OCI-LY7 (cell line): ENCODE data around the gene GLS2. TPM values are rescaled to one million over a fixed set of nuclear protein-coding genes. Genes with fewer than 3 reads are reported as not detected.

Source experiments
- BruUV-seq: library from RNA; stranded (reverse); fragments of 400-500 nt; replicated peaks from 2 replicates; lab custom pipeline; 2021; lab: Mats Ljungman, UMichigan
- CTCF ChIA-PET: fragments of 300-600 bp; sonication (Branson Sonifier 250); formaldehyde crosslinking; loops from one replicate; lab custom pipeline; 2022; ENCODE audit warnings: antibody characterized with exemption; ENCODE audit not compliant: unreplicated experiment; lab: Charles Lee
- POLR2A ChIA-PET: fragments of 300-600 bp; sonication (Branson Sonifier 250); formaldehyde crosslinking; loops from one replicate; lab custom pipeline; 2022; ENCODE audit warnings: antibody characterized with exemption; lab: Charles Lee
- DNase-seq: peaks from one replicate; pipeline ENCODE4 v3.0.0-alpha.2; 2015; ENCODE audit warnings: low spot score
- H2AFZ ChIP-seq: fragments of 200-600 bp; sonication (generic), shearing (Covaris generic); 2 replicates; pipeline ENCODE4 v1.6.1; 2014; ENCODE audit warnings: mild to moderate bottlenecking, antibody characterized with exemption, low read length, moderate library complexity
- H3K27ac ChIP-seq: fragments of 200-600 bp; sonication (generic); 2 replicates; pipeline ENCODE4 v1.5.1; 2014; ENCODE audit warnings: mixed run types, low read depth, mild to moderate bottlenecking, moderate library complexity, low read length, inconsistent platforms; ENCODE audit not compliant: poor library complexity, severe bottlenecking
- H3K36me3 ChIP-seq: fragments of 200-600 bp; sonication (generic); 2 replicates; pipeline ENCODE4 v1.6.1; 2014; ENCODE audit warnings: mild to moderate bottlenecking, antibody characterized with exemption, low read length, moderate library complexity, mixed read lengths; ENCODE audit not compliant: insufficient read depth
- H3K4me1 ChIP-seq: fragments of 200-600 bp; sonication (generic); 2 replicates; pipeline ENCODE4 v1.5.1; 2014; ENCODE audit warnings: mild to moderate bottlenecking, low read length; ENCODE audit not compliant: insufficient read depth, poor library complexity, severe bottlenecking
- H3K4me2 ChIP-seq: fragments of 200-600 bp; sonication (generic); 2 replicates; pipeline ENCODE4 v1.6.1; 2014; ENCODE audit warnings: mild to moderate bottlenecking, low read length
- H3K4me3 ChIP-seq: fragments of 200-600 bp; sonication (generic); 2 replicates; pipeline ENCODE4 v1.5.1; 2014; ENCODE audit warnings: mild to moderate bottlenecking, low read depth, low read length; ENCODE audit not compliant: poor library complexity, severe bottlenecking
- H3K79me2 ChIP-seq: fragments of 200-600 bp; sonication (generic); 2 replicates; pipeline ENCODE4 v1.6.1; 2016; ENCODE audit warnings: low read depth, mild to moderate bottlenecking, low read length, moderate library complexity, mixed read lengths; ENCODE audit not compliant: insufficient read depth
- H3K9me2 ChIP-seq: fragments of 200-600 bp; sonication (generic); 2 replicates; pipeline ENCODE4 v1.6.1; 2016; ENCODE audit warnings: mild to moderate bottlenecking, low read length, mixed read lengths; ENCODE audit not compliant: insufficient read depth
- H3K9me3 ChIP-seq: fragments of 200-600 bp; sonication (generic); 2 replicates; pipeline ENCODE4 v1.6.1; 2014; ENCODE audit warnings: mild to moderate bottlenecking, mixed run types, low read length, mixed read lengths
- H4K20me1 ChIP-seq: fragments of 200-600 bp; sonication (generic); 2 replicates; pipeline ENCODE4 v1.6.1; 2014; ENCODE audit warnings: mild to moderate bottlenecking, antibody characterized with exemption, low read length, moderate library complexity, mixed read lengths; ENCODE audit not compliant: insufficient read depth
- EZH2phosphoT487 ChIP-seq: fragments of 200-600 bp; sonication (generic); IDR thresholded peaks from 2 replicates; pipeline ENCODE4 v1.6.1; 2018; ENCODE audit warnings: low read depth, borderline replicate concordance, mild to moderate bottlenecking, mixed run types, antibody characterized with exemption, low read length, moderate library complexity, mixed read lengths
- intact Hi-C: fragments of 100-400 bp; cut with micrococcal nuclease; formaldehyde crosslinking; loops from one replicate; pipeline ENCODE4 v1.10.0; 2022; ENCODE audit not compliant: unreplicated experiment
- total RNA-seq, 2 experiments: library from RNA; depleted of rRNA in 1 of 2; stranded (reverse); fragments of >200 nt in 1 of 2; shearing (Covaris generic) in 1 of 2; gene quantifications; 2 replicates each; pipeline ENCODE4 v1.2.3, GENCODE V29; 2014 to 2022
- TF ChIP-seq, protein P1 (sequence below): fragments of 200-600 bp; sonication (generic); conservative IDR thresholded peaks from 2 replicates; pipeline ENCODE4 v1.5.1; 2014; ENCODE audit warnings: mild to moderate bottlenecking, antibody characterized with exemption, low read length, moderate library complexity, mixed read lengths

GLS2 gene
- total RNA-seq, 2 experiments from 2014 or later, result not detected

DNA sequence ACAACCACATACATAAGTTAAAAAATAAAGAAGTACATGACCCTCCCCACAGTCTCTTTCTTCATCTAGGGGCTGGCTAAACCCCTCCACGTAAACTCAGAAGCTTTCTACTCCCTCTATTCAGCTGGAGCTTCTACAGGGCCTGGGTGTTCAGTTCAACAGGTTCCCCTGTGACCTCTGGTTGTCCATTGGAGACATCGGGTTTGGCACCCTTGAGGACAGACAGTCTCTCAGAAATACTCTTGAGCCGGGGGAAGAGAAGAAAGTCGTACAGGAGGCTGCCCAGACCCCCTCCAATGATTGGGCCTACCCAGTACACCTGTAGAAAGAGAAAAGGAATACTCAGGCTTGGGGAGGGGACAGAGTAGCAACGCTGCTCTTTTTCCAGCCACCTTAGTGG lies 36.8 kb downstream of the GLS2 start:
- Histone ChIP-seq H3K4me2 (no peak overlapping the region), H3K27ac (no peak overlapping the region), H3K9me3 (no peaks in the 10 kb centered on the region), H3K36me3 (peaks cover 13% of the 10 kb centered on the region), H4K20me1 (no peaks in the 10 kb centered on the region), H3K9me2 (no peaks in the 10 kb centered on the region), H3K4me3 (no peak overlapping the region), H3K4me1 (peaks cover 25% of the 10 kb centered on the region), H3K79me2 (peaks cover 24% of the 10 kb centered on the region; the same call in 1 of the 2 replicates), H2AFZ (no peak overlapping the region)
- TF ChIP-seq, protein P1, sequence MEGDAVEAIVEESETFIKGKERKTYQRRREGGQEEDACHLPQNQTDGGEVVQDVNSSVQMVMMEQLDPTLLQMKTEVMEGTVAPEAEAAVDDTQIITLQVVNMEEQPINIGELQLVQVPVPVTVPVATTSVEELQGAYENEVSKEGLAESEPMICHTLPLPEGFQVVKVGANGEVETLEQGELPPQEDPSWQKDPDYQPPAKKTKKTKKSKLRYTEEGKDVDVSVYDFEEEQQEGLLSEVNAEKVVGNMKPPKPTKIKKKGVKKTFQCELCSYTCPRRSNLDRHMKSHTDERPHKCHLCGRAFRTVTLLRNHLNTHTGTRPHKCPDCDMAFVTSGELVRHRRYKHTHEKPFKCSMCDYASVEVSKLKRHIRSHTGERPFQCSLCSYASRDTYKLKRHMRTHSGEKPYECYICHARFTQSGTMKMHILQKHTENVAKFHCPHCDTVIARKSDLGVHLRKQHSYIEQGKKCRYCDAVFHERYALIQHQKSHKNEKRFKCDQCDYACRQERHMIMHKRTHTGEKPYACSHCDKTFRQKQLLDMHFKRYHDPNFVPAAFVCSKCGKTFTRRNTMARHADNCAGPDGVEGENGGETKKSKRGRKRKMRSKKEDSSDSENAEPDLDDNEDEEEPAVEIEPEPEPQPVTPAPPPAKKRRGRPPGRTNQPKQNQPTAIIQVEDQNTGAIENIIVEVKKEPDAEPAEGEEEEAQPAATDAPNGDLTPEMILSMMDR, result no peak
- no peak for TF ChIP-seq EZH2phosphoT487
- DNase-seq, result no peak
- intact Hi-C loops, result no loop called here
- POLR2A ChIA-PET, result interaction anchor here (0.6 to 7.5 kb wide), 9 partner anchors 10 to 172 kb away, joined by 3 to 98 read pairs (median 3); no protein-coding TSS in a partner anchor
- CTCF ChIA-PET, result no interaction called here
- no TSS peak for BruUV-seq

DNA sequence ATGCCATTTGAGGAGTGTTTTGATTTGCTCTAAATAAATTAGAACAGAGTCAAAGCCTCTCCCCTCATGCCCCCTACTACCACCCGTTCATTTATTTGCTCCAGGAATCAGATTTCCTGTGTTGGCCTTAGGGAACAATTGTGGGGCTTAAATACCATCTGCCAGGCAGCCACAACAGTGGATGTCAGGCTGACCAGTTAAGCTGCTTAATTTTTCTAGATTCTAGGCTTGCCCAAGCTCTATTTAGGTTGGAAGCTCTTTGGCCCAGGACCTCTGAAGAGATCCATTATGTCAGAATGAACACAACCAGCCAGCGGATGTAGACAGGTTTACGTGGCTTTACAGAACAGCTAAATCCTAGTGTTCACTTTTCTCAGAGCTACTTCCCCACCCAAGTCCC lies 37.7 kb downstream of the GLS2 start:
- POLR2A ChIA-PET, result interaction anchor here (0.6 to 7.5 kb wide), 16 partner anchors 9 to 734 kb away, joined by 3 to 98 read pairs (median 4); partner anchors contain the start of genes PAN2 and STAT2
- H3K4me3 ChIP-seq, result peak overlapping the region; percentile 88
- DNase-seq, result no peak
- H3K4me2 ChIP-seq, result peak overlapping the region; percentile 77
- H4K20me1 ChIP-seq, result no peaks in the 10 kb centered on the region
- BruUV-seq, result no TSS peak
- peak overlapping the region; percentile 90 for H3K27ac ChIP-seq
- CTCF ChIA-PET, result interaction anchor here (1.2 to 1.4 kb wide), 2 partner anchors 9 to 14 kb away, joined by 3 to 10 read pairs; no protein-coding TSS in a partner anchor
- intact Hi-C loops, result no loop called here
- H3K4me1 ChIP-seq, result peaks cover 25% of the 10 kb centered on the region
- H3K79me2 ChIP-seq, result peaks cover 30% of the 10 kb centered on the region; the same call in 1 of the 2 replicates
- peaks cover 20% of the 10 kb centered on the region for H3K36me3 ChIP-seq
- H3K9me3 ChIP-seq, result no peaks in the 10 kb centered on the region
- TF ChIP-seq, protein P1, result no peak
- TF ChIP-seq EZH2phosphoT487, result no peak
- H3K9me2 ChIP-seq, result no peaks in the 10 kb centered on the region
- H2AFZ ChIP-seq, result peak overlapping the region; percentile 15; the same call in 1 of the 2 replicates

DNA sequence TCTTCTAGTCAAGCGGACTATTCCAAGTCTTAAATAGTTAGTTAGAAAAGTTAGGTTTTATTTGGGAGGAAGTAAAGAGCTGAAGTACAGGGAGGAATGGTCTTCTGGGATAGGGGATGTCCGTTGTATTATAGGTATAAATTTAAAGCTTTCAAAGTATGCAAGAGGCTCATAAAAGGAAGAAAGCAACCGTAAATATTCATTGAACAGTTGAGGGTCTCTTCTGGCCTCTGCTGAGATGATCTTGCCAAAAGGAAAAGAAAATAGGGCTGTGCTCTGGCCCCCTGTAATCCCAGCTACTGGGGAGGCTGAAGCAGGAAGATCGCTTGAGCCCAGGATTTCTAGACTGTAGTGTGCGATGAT lies 38.4 kb downstream of the GLS2 start:
- H2AFZ ChIP-seq, result peak overlapping the region; percentile 80

More for the DNA sequence above, 38.4 kb downstream of the GLS2 start:
- intact Hi-C loops, result loop anchor here (1.0 to 5.0 kb wide), 5 partner anchors 74 to 322 kb away; partner anchors contain the start of genes ESYT1, PAN2 and STAT2
- H3K9me2 ChIP-seq, result no peaks in the 10 kb centered on the region
- TF ChIP-seq, protein P1, result no peak
- ChIA-PET POLR2A (interaction anchor here (0.6 to 7.5 kb wide), 15 partner anchors 11 to 733 kb away, joined by 4 to 98 read pairs (median 4); partner anchors contain the start of genes CNPY2, IL23A, PAN2 and STAT2), CTCF (interaction anchor here (1.2 to 1.5 kb wide), 3 partner anchors 9 to 90 kb away, joined by 3 to 10 read pairs (median 3); partner anchors contain the start of gene STAT2)
- H3K79me2 ChIP-seq, result peaks cover 33% of the 10 kb centered on the region; the same call in 1 of the 2 replicates
- BruUV-seq, result TSS peak; percentile 100
- H3K4me1 ChIP-seq, result peaks cover 25% of the 10 kb centered on the region
- no peaks in the 10 kb centered on the region for H4K20me1 ChIP-seq
- peaks cover 24% of the 10 kb centered on the region for H3K36me3 ChIP-seq
- peak overlapping the region; percentile 77 for H3K4me2 ChIP-seq
- DNase-seq, result no peak
- H3K9me3 ChIP-seq, result no peaks in the 10 kb centered on the region
- H3K4me3 ChIP-seq, result peak overlapping the region; percentile 88
- H3K27ac ChIP-seq, result peak overlapping the region; percentile 90
